SKM-1 treated with dmso at 0.1 percent for 144 hours (cell line): ENCODE data around the gene CUBN.
A peak's percentile ranks its signal among the peaks of the same experiment; 100 is the strongest.

Experiments
- DNase-seq: peaks from one replicate; lab custom pipeline; 2025; ENCODE audit not compliant: unreplicated experiment; lab: John Stamatoyannopoulos, UW

The CUBN gene

DNA sequence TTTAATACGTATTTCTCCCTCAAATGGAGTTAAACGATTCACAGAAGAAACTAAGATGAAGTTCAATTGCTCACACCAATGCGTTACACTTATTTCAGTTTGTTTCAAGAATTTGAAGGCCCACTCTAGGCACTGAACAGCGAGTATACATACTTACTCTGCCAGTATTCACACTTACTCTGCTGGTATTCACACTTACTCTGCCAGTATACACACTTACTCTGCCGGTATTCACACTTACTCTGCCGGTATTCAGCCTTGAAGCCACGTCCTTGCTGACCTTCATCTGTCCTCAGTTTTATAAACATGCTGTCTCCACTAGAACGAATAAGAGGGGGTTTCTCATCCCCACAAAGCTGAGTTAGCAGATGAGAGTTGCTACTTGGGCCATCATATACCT, 86.0 kb downstream of the CUBN start:
- no peak for DNase-seq

DNA sequence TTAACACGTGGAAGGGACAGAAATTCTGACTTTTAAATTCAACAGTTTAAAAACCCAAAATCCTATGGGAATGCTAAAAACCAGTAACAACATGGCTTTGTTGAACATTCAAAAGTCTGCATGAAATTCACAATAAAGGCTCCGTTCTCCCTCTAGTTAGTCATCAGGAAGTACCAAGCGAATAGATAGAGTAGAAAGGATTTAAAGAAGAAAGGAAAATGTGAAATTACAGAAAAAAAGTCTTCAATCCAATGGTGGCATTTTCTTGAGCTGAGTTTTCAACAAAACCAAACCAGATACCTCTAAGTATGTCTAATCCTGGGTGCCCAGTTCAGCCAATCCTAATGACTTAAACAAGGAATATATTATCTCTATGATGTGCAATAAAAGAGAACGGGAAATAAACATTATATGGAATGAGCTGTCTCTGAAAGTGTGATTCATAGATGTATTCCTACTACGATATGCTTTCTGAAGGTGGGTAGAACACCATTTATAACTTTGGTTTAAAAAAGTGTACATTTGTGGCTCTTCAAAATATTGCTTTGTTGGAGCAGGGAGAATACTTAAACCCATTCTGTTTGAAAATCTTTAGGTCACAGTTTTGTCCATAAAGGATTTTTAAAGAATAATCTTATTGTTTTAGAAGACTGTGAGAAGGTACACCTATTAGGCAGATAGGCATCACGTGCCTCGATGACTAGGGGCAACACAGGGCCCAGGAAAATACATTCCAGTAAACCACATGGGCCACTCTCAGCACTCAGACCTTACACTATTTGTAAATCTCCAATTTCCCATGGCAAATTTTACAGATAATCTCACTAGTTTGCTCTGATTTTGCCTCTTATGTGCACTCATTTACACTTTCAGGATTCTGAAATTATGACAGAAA, 87.7 kb downstream of the CUBN start:
- no peak for DNase-seq

DNA sequence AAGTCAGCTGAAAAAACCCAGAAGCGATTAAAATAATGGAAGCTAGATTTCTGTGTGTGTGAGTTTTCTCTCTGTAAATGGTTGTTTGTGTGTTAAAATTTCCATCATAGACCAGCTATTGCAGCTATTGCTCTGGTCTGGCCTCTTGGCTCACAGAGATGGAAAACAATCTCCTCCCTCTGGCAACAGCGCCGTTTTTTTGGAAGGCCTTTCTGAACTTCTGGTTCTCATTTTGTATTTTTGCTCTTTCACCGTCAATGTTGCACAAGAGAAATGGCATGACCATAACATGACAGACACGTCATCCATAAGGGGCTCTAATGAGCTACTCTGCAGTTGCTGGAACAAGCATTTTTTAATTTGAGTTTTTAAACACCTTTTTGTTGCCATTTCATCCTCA, 91.0 kb downstream of the CUBN start:
- DNase-seq, result no peak

DNA sequence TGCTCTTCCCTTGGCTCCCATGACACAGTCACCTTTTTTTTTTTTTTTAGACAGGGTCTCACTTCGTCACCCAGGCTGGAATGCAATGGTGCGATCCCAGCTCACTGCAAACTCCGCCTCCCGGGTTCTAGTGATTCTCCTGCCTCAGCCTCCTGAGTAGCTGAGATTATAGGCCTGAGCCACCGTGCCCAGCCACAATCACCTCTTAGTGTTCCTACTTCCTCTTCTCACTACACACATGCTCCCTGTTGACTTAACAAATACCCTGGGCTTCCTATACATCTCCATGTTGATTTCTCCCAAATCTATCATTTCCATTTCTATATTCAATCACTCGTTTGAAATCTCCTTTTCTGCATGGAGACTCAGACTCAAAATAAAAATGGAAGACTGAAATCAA, 91.7 kb downstream of the CUBN start:
- no peak for DNase-seq

DNA sequence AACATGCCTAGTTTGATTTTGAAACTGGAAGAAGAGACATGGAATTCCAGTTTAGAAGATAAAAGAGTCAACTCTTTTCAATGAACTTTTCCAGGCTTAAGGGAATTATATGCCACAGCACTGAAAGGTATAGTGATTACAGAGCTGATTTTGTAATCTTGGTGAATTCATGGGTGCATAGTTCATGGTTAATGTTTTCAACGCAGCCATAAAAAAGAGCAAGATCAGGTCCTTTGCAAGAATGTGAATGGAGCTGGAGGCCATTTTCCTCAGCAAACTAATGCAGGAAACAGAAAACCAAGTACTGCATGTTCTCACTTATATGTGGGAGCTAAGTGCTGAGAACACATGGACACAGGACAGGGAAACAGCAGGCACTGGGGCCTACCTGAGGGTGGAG, 94.2 kb downstream of the CUBN start:
- DNase-seq, result no peak

DNA sequence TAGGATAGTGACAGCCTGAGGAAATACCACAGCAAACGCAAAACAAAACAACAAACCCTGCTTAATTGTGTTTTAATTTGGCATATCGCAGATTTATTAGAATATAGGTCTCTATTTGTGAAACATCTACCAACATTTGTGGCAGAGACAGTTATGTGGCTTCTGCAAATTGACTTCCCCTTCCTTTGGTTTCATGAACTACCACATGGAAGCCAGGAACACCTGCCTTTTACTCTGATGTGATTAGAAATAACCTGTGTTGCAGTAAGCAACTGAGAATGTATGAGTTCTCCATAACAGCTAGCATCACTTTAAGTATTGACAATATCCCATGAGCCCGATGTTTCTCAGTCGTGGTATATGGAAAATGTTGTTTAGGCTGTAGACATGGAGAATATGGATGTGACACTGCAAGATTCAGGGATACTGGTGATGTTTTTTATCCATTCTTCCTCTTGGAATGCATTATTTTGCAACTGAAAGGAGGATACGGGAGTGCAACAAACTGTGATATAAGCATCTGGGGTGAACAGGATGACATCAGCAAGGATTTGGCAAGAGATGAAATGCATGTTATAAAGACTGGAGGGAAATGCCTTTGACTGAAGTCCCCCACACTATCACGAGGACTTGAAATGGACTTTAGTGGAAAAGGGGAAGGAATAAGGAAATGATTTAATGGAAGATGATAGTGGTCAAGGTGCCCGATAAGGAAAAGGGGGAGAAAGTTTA, 95.9 kb downstream of the CUBN start:
- no peak for DNase-seq

DNA sequence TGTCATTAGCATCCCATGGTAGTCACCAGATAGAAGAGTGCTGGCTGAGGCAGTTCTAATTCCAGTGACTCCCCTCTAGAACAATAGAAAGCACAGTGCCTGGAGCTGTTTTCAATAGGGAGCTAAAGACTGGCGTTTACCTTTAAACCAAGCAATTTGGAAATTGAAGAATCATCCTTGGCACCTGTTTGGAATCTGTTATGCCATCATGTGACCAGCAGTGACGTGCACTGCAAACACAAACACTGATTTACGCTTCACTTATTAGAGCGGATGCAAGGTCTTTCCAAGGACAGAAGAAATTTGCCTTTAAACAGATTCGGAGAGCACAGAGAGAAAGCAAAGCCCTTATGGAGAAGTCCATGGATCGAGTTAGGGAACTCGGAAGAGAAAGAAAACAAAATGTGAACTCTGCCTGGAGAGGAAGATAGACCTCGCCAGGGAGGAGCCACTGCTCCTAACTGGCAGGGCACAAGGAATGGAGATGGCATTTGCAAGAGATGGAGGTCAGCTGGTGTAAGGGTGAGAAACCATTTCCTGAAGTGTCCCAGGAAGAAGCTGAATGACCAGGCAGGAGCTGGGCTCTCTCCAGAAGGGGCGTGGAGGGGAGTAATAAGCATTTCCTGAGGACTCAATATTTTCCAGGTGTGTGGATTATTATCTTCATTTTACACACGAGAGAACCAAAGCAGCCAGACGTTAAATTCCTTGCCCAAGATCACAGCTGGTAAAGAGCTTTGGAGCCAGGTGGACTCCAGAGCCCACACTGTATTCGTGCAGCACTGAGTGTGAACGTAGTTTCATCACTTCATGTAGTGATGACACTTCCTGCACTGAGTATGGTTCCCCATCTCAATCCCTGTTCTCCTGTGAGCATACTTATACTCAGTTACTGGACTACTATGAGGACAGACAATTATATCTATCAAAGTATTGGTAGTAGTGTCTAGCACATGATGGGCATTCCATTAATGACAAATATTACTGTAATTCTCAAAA, 97.7 kb downstream of the CUBN start:
- no peak for DNase-seq

DNA sequence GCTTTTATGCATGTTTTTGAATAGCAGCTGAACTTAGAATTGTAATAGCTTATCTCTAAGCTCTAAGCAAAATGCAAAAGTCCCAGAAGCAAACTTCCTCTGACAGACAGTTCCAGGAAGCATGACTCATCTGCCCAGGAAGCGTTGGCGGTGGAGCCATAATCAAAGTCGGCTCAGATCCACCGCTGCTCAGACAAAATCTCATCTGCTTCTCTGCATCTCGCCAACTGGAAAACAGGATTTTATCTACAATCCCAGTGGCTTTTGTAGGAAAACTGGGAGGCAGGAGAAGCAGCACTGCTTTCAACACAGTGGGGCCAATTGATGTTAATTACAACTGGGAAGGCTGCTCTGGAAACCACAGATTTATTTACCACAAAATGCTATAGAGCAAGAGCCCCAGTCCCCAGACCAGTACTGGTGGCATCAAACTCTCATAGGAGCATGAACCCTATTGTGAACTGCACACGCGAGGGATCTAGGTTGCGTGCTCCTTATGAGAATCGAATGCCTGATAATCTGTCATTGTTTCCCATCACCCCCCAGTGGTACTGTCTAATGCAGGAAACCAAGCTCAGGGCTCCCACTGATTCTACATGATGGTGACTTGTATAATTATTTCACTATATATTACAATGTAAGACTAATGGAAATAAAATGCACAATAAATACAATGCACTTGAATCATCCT, 99.9 kb downstream of the CUBN start:
- peak; percentile 26 for DNase-seq

DNA sequence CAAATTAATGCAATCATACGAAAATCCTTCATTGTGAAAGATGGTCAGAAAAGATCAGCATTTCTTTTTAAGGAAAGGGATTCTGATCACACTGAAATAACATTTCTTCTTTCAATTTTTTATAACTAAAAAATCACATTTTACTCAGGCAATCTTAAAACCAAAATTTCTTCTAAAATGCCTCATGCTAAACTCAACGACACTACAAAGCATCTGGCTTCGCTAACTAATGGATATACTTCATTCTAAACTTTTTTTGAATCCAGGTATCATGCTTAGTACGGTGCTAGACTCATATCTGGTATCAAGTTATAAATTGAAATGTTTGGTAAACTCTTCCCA, 100.4 kb downstream of the CUBN start:
- no peak for DNase-seq

DNA sequence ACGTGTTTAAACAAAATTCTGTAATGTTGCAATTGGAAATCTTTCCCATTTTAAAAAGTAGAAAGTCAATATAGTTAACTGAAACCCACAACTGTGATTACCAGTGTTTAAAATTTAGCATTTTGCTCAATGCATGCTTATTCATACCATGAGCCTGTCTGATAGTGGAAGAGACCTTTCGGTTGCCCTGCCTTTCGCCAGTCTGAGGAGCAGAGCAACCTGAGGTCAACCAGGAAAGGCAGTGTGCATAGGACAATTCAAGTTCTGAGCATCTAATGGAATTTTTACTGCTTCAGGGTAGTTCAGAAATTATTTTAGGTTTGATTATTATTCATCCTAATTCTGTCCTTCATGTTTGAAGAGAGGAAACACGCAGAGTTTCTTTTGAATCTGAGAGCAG, 100.8 kb downstream of the CUBN start:
- DNase-seq, result no peak

DNA sequence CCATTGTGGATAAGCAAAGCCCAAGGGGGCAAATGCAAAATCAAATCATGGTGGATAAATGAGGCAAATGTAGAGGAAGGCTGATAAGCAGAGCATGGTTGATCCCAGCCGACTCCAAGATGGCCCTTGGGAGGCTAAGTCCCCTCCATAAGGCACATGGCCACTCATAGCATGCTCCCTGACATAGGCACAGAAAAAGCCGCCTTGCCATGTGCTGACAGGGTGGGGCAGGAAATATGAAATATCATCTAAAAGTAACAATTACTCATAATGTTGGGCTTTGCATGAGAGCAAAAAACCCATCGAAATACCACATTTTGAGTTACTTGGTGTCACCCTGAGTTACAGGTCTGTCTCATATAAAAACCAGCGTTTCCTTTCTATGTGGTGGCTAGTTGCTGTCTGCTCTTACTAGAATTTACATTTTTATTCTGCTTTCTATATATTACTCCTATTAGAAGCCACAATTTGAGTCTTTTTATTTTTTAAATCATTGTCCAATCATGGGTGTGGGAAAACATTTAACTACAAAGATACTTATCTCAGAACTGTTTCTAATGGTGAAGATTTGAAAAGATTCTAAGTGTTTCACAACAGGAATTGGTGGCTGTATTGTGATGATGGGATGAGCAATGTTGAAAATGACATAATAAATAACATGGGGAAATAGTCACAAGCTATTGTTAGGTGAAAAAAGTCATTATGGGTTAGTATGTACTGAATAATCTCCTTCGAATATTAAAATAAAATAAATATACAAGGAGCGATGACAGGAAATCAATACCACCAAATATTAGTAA, 102.7 kb downstream of the CUBN start:
- no peak for DNase-seq

DNA sequence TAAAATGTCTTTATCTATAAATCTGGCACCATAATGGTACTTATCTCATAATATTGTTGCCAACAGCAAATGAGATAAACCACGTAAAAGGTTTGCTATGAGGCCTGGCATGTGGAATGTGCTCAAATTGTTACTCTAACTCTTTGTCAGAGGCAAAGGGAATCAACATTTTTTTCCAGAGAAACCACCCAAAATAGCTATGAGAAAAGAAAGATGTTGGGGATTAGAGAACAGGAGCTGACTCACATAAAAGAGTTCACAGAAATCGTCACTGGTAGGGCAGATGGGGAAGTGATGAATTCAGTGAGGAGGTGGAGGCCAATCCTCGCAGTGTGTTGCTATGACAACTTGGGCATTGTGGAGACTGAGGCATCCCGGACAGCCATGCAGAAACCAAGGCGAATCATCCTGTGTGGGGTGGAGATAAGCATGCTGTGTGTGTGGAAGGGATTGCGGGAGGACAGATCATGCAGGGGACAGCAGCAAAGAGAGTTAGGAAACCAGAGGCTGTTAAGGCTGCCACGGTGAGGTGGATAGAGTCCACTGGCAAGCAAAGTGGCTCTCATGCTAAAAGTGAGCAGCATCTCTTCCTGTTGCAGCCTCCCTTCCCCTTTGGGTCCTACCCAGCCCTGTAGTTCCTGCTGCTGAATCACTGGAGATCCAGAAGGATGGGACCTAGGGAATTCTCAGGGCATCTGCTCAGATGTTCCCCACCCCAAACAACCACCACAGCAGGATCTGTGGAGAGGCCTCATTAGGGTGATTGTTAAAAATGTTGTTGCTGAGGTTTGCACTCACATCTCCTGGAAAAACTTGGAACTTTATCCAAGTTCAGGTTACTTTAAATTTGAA, 103.9 kb downstream of the CUBN start:
- peak; percentile 27 for DNase-seq

DNA sequence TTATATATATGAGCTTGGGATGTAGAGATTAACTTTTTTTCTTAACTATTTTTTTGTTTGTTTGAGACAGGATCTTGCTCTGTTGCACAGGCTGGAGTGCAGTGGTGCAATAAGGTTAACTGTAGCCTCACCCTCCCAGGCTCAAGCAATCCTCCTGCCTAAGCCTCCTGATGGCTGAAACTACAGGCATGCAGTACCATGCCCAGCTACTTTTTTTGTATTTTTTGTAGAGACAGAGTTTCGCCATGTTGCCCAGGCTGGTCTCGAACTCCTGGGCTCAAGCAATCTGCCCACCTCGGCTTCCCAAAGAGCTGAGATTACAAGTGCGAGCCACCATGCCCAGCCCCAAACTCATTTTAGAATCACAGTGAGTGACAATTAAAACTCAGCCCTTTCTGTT, 105.2 kb downstream of the CUBN start:
- DNase-seq, result no peak

DNA sequence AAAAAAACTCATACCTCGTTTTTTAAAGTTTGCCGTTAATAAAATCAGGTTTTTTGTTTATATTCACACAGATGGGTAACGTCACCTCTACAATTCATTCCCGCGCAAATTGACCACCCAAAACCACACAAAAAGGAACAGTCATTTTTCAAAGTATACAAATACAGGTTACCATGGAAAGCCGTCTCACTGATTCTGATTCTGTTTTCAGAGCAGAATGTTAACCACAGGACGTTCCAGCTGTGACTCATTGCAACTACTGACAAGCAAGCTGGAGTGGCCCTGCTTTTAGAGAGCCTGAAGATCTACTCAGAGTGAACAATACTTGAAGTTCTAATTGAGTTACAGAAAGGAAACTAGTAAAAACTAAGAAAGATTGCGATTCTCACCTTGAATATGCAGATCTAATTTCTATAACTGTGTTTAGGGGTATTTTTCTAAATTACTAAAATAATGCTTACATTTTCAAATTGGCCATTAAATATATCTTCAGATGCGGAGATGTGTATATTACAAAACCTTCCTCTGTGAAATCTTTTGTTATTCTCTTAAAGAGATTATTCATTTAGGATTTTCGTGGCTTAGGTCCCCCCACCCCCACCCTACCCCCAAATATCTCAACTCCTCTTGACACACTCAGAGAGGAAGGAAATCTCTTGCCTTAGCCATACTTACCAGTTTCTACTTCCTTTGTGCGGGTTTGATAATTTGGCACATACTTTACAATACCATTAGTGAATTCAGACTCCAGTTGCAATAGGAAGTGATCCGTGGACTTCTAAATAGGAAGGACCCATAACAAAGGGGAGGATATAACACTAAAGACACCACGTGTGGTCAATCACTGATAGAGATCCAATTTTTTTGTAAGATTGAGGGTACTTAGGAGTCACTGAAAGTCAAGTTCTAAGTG, 106.0 kb downstream of the CUBN start:
- DNase-seq, result peak; percentile 51

DNA sequence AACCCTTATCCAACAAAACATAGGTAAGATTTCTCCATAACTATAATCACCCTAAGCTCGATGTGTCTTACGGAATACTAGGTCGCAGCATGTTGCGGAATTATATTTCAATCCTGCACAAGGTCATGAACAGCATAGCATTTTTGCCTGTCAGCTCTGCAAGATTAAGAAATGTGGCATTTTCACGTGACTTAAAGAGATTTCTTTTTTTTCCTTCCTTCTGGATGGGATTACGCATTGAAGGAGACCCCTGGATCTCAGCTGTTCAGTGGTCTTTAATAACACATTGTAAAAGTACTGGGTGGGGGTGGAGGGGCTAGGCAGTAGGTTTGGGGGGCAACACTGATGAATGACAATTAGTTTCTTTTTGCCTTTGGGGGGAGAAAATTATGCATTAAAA, 106.7 kb downstream of the CUBN start:
- no peak for DNase-seq

DNA sequence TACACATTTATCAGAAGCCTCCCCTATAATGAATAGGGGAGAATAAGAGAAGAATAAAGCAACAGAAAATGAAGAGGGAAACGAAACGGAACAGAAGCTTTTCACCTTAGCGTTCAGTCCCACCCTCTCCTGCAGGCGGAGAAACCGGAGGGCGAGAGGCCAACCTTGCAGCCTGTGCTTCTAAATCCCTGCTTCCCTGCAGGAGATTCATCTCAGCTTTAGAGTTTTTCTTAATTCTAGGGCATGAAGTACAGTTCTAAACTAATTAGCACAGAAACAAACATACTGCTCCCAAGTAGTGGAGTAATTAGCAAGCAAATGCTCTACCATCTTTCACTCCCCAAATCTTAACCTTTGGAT, 107.2 kb downstream of the CUBN start:
- no peak for DNase-seq

DNA sequence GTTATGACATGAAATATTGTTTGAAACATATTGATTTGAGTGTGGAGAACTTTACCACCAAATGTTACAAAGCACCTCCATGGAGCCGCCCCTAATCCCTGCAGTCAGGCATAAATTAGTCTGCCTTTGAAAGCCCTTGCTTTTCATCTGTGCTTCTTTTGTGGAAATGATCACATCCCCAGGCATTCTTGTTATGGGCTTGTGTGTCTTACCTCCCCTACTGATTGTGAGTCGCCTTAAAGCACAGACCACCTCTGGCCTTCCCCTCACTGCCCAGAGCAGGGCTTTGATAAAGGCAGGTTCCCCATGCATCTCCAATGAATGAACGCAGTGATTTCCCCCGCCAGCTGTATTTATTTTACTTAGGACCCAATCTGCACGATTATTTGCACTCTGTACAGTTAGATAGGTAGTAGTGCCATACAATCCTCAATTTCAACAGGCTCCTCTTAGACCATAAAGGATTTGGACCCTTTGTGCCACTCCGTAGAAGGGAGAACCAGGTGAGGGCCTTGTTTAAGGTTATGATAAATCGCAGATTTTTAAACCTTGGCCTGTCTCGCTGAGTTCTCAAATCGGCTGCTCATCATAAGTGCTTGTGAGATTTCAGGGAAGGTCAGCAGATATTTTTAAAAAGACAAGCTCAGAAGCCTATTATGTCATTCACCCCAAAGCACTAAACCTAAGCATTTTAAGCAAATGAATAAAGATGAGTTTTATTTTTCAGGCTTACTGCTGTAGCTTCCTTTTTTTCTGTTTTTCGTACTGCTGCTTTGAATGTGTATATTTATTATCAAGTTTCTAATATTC, 107.8 kb downstream of the CUBN start:
- no peak for DNase-seq
